HuH-7 (cell line): ENCODE data around the gene OLFML1.
A peak's percentile ranks its signal among the peaks of the same experiment; 100 is the strongest.

Experiments
- DNase-seq: peaks from one replicate; pipeline ENCODE4 v3.0.0; 2011; ENCODE audit warnings: low spot score

Gene OLFML1

GRCh38 chr11:7480113-7480512, 5.2 kb upstream of the OLFML1 start:
- DNase-seq, result no peak

GRCh38 chr11:7484131-7484530, 1.2 kb upstream of the OLFML1 start:
- no peak for DNase-seq

GRCh38 chr11:7484645-7485044, 661 bp upstream of the OLFML1 start:
- no peak for DNase-seq

DNA sequence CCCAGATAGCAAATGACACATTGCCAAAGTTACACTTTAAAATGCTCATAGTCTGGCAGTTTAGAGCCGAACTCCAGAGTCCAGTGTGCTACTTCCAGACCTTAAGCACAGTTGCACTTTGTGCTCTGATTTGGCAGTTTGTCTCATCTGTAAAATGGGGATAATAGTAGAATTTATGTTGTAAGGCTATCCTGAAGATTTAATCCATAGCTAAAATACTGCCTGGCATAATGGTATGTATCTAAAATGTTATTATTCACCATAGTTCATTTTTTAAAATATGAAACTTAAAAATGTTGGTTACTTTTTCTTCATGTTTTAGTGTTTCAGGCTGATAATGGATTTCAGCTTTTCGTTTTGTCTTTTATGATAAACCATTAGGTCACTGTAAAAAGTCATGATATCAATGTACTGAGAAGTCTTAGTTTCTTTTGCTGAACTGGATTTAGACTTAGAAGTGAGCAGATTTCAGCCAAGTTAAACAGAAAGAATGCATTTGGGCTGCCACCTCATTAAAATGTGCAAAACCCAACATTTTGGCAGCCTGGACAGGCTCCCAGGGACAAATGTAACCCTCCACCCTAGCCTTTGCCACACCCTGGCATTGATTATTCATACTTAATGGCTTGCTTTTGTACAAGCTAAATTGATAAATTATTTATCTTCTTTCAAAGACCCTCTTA, 933 bp downstream of the OLFML1 start:
- no peak for DNase-seq

- no peak for DNase-seq
These were observed 1.5 kb downstream of the OLFML1 start for GRCh38 chr11:7486781-7487140.

GRCh38 chr11:7487360-7487759, 2.1 kb downstream of the OLFML1 start:
- no peak for DNase-seq

- DNase-seq, result no peak
These were observed 3.4 kb downstream of the OLFML1 start for GRCh38 chr11:7488681-7489080.

DNA sequence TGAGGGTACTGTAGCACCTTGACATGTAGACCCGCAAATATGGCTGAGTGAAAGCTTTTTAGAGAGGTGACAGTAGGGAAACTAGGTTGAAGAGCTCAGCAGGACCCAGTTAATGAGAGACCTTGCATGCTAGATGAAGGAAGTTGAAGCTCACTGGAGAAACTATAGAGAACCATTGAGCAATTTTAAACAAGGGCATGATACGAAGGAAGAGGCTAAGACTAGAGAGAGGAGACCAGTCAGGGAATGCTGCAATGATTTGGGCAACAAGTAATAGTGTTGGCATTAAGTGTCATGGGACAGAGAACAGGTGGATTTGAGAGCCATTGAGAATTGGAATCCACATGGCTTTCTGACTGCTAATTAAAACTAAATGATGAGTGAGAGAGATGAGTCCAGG, 4.1 kb downstream of the OLFML1 start:
- no peak for DNase-seq

- no peak for DNase-seq
These were observed 4.7 kb downstream of the OLFML1 start for GRCh38 chr11:7490054-7490453.

DNA sequence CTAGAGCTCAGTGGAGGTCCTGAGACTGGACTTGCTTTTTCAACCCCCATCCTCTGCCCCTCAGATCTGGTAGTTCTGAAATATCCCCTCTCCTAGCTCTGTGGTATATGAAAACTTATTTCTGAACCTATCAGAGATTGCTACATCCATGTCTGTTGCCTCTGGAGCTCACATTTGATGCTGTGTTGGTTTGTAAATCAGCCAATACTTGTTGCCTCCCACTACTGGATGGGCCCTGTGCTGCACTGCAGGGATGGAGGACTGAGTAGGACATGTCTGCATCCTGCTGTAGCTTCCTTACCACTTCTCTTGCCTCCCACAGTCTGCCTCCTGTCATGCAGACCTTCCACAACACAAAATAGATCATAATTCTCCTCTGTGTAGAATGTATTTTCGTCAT, 5.2 kb downstream of the OLFML1 start:
- no peak for DNase-seq

DNA sequence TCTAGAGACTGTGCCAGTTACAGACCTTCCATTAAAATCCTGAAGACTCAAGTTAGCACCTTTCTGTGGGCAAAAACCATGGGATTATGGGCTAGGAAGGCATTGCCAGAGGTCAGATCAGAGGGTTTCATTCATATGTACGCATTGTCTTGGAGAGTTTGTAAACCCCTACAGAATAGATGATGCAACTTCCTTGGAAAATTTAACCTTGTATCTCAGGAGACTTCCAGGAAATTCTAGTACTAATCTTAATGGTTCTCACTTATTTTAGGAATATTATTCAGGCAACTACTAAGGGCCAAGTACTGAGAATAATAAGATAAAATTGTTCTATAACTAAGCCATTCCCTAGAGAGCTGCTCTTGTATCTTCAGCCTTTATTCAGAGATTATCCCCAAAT, 6.9 kb downstream of the OLFML1 start:
- no peak for DNase-seq

GRCh38 chr11:7493670-7494069, 8.4 kb downstream of the OLFML1 start:
- no peak for DNase-seq

DNA sequence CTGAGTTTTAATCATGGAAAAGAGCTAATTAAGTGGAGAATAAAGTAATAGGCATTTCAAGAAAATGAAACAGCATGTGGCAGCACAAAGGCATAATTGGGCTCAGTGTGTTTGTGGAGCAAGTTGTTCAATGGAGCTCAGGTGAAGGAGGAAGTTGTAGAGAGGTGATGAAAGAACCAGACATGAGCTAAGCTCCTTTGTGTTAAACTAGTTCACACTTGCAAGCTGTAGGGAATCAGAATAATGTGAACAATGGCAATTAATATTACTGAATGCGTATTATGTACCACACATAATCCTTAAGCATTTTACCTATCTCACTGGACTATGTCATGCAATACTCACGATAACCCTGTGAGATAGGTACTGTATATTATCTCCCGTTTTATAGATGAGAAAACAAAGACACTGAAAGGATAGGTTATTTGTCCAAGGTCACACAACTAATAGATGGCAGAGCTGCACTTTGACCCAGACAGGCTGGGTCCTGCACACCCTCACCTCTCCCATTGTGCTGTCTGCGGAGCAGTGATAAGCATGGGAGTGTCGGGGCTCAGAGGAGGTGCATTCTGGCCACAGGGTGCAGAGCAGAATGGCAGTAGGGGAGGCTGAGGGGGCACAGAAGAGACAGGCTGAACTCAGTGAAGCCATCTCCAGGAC, 8.9 kb downstream of the OLFML1 start:
- peak; percentile 31 for DNase-seq

DNA sequence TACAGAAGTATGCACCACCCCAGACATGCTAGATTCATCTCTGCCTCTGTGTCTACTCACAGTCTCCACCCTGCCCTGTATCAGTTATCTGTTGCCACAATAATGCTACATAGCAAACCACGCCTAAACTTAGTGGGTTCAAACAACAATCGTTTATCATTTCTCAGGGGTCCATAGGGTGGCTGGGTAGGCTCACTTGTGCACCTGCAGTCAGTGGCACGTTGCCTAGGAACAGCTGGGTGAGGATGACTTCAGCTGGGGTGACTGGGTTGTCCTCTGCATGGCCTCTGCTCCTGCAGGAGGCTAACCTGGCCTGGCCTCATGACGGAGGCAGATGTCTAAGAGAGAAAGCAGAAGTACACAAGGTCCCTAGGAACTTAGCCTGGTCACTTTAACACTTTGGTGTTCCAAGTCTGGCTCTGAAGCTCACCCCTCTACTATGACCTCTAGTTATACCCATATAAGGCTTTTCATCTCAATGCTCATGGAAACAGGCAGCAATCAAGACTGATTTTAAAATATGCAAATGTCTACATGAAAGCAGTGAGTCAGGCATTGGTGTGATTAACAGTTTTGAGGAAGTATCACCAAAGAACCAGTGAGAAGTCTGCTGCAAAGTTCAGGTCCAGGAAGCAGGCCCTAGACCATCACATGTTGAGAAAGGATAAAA, 10.7 kb downstream of the OLFML1 start:
- no peak for DNase-seq

- DNase-seq, result no peak
These were observed 12.9 kb downstream of the OLFML1 start for GRCh38 chr11:7498193-7498592.

- no peak for DNase-seq
These were observed 13.8 kb downstream of the OLFML1 start for GRCh38 chr11:7499081-7499480.

GRCh38 chr11:7500251-7500650, 14.9 kb downstream of the OLFML1 start:
- no peak for DNase-seq

GRCh38 chr11:7501251-7501650, 15.9 kb downstream of the OLFML1 start:
- DNase-seq, result no peak

DNA sequence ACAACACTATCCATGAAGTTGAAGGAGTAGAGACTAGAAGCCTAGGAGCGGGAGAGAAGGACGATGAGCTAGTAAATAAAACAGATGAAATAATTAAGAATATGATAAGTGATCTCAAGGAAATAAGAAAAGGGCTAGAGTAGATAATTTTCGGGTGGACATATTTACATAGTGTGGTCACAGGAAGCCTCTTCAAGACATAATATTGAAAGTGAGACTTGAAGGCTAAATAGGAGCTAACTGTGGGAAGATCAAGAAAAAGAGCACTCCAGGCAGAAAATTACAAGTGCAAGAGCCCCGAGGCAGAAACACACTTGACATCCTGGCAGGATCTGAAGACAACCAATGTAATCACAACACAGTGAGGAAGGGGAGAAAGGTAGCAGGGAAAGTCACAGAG, 16.6 kb downstream of the OLFML1 start:
- DNase-seq, result no peak

DNA sequence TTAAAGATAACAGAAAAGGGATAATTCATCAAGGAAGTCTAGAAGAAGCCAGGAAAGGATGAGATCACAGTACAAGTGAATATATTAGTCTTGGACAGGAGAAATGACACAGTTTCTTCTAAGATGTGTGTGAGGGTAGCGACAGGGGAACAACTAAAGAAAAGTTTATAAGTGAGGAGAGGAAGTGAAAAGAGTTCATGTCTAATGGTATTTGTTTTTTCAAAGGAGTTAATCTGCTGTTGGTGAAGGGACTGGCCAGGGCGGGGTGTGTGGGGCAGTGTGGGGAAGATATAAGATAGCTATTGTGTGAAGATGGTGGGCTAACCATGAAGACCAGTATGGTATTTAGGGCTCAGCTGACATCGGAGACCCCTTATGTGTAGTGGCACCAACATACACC, 20.9 kb downstream of the OLFML1 start:
- DNase-seq, result no peak

DNA sequence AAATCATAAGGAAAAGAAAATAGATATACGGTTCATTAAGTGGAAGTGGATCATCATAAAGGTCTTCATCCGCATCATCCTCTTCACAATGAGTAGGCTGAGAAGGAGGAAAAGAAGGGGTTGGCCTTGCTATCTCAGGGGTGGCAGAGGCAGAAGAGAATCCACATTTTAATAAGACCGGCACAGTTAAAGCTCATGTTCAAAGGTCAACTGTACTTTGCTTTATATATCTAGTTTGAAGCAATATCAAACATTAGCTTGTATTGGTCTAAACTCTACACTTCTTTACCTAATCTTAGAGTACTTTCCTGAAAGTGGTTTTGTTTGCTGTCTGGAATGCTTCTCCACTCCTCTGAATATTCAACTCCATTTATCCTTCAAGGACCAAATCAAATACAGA, 22.8 kb downstream of the OLFML1 start:
- no peak for DNase-seq

DNA sequence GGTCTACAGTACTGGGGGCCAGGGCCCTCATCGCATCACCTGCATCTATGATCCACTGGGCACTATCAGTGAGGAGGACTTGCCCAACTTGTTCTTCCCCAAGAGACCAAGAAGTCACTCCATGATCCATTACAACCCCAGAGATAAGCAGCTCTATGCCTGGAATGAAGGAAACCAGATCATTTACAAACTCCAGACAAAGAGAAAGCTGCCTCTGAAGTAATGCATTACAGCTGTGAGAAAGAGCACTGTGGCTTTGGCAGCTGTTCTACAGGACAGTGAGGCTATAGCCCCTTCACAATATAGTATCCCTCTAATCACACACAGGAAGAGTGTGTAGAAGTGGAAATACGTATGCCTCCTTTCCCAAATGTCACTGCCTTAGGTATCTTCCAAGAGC, 24.7 kb downstream of the OLFML1 start:
- DNase-seq, result no peak

GRCh38 chr11:7511401-7511800, 26.1 kb downstream of the OLFML1 start:
- no peak for DNase-seq
